HG03354 (cell line): ENCODE data around the gene PKD2L2.

Source experiments
- ATAC-seq: cut with Tn5 transposase; IDR thresholded peaks from one replicate; pipeline ENCODE4 v1.9.1; 2021; ENCODE audit warnings: mild to moderate bottlenecking; ENCODE audit not compliant: unreplicated experiment, poor library complexity, severe bottlenecking

The PKD2L2 gene

DNA sequence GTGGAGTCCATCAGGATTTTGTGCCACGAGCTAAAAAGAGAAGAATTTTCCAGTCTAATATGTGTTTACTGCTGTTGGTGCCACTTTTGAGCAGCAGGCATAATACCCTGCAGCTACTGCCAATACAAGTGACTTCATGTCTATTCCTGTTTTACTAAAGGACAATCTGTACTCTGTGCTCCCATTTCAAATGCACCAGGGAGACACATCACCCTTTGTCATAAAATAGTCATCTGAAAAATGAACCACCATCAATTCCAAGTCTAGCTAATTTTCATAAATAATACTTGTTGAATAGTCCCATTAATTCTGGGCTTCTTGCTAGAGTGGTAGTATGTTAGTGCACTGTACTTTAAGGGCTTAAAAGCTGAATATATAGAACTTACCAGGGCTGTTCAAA, 8.9 kb upstream of the PKD2L2 start:
- no peak for ATAC-seq

DNA sequence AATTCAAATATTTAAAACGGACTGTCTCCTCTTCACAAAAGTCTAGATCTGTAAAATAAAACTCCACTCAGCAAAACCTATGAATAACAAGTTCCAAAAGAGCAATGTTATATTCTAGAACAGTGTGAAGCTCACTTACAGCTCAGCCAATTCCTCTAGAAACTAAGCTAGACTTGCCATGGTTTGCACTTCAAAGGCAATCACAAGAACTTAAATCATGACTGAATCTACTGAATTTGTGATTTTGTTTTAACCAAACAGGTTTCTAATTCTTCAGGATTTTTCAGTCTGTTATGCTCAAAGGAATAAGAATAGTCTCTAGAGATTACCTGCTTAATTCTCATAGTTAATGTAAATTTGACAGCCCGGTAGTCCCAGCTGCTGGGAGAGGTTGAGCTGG, 1.4 kb upstream of the PKD2L2 start:
- ATAC-seq, result no peak

DNA sequence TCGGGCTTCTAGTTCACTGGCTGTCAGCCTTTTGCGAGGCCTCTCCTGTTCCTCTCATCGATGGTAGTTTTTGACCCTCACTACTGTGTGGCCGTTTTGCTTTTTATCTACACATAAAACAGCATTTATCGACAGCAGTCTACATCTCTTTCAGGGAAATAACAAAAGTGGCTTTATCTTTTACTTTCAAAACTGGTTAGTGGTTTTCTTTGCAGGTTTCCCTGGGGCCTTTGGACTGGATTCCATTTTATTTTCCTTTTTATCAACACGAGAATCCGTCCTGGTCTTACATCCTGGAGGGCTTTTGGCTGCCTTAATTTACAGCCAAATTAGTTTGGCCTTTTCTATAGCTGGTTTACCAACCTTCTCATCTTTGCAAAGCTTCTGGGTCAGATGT, 793 bp upstream of the PKD2L2 start:
- no peak for ATAC-seq

GRCh38 chr5:137890845-137891244, 1.6 kb downstream of the PKD2L2 start:
- ATAC-seq, result no peak

DNA sequence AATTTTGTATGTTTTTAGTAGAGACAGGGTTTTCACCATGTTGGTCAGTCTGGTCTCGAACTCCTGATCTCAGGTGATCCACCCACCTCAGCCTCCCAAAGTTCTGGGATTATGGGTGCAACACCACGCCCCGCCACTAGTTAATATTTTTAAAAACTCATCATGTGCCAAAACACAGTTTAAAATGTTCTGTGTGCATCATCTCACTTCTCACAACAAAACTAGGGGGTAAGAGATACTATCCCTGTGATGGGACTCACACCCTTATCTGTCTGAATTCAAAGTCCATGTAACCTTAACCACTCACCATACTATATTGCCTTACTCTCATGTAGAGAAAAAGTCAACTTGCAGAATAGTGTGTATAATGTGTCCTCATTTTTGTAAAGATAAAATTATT, 2.6 kb downstream of the PKD2L2 start:
- no peak for ATAC-seq

DNA sequence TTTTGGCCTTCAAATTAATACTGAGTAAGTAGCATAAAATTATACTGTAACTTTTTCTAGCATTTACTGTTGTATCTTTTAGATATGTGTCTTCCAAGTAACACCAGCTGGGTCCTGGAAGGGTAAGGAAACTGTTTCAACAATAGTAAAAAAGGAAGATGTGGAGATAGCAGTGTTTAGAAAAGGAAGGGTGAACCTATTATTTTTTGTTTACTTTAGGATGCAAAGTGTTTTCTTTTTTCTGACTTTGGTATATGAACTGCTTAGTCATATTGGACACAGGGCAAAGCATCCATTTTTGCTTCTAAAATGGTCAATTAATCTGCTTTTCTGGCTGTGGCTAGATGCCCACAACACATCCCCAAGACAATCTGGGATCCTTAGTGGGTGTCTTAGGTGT, 5.3 kb downstream of the PKD2L2 start:
- ATAC-seq, result no peak

GRCh38 chr5:137896560-137896959, 7.3 kb downstream of the PKD2L2 start:
- no peak for ATAC-seq

DNA sequence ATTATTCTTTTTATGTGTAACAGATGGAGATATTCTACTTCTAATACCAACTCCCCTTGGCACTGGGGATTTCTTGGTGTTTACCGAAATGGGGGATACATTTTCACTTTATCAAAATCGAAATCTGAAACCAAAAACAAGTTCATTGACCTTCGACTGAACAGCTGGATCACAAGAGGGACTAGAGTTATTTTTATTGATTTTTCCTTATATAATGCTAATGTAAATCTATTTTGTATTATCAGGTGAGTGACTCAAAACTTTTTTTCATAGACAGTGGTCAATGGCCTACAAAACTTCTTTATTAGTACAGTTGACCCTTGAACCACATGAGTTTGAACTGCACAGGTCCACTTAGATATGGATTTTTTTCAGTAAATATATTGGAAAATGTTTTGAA, 10.2 kb downstream of the PKD2L2 start:
- no peak for ATAC-seq

- no peak for ATAC-seq
Observed at GRCh38 chr5:137901011-137901817, 12.0 kb downstream of the PKD2L2 start.

DNA sequence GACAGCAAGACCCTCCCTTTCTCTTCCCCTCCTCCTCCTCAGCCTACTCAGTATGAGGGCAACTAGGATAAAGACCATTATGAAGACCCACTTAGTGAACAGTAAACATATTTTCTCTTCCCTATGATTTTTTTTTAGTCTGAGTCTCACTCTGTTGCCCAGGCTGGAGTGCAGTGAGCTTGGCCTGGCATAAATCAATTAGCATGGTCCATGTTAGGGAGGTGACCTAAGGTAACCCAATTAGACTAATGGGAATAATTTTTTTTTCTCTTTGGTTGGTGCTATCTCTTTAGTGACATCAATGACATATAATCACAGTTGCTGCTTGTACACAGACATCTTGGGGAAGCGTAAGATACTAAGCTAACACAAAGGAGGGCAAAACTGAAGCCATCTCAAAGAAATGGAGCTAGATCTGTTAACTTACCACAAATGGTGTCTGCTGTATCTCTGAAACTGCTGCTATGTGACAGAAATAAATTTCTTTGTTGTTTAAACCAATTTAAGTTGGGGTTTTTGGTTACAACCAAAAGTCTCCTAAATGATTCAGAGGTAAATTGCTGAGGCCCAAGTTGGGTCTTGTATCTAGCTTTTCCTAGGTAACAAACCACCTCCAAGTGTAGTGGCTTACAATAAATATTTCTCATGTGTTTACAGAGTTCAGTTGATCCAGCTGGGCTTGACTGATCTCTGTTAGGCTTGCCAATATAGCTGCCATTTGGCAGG, 13.3 kb downstream of the PKD2L2 start:
- ATAC-seq, result no peak

DNA sequence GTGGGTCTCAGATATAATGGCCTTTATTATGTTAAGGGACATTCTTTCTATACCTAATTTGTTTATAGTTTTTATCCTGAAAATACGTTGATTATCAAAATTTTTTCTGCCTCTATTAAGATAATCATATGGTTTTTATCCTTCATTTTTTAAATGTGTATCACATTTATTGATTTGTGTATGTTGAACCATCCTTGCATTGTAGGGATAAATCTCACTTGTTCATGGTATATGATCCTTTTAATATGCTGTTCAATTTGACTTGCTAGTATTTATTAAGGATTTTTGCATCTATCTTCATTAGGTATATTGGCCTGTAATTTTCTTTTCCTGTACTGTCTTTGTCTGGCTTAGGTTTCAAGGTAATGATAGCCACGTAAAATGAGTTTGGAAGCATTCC, 25.5 kb downstream of the PKD2L2 start:
- no peak for ATAC-seq

GRCh38 chr5:137916923-137917322, 27.7 kb downstream of the PKD2L2 start:
- ATAC-seq, result no peak

- ATAC-seq, result no peak
Observed at GRCh38 chr5:137921931-137922330, 32.7 kb downstream of the PKD2L2 start.

GRCh38 chr5:137923856-137924255, 34.6 kb downstream of the PKD2L2 start:
- ATAC-seq, result no peak

GRCh38 chr5:137932800-137933199, 43.5 kb downstream of the PKD2L2 start:
- ATAC-seq, result no peak

DNA sequence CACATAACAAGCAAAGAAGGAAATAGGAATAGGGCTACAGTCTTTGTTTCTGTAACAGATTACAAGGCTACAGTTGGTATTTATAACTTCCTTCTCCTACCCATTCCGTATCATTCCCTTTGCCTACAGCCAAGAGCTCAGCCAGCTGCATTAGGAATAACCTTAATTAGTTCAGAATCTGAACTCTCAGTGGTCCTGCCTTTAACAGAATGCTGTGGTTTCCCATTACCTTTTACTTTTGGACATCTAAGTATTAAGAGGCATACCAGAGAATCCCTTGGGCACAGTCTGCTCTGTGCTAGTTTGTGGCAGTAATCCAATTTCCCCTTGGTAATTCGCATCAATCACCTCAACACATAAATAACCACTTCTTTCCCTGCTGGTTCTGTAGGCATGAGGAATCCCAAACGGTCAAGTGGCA, 44.2 kb downstream of the PKD2L2 start:
- no peak for ATAC-seq

DNA sequence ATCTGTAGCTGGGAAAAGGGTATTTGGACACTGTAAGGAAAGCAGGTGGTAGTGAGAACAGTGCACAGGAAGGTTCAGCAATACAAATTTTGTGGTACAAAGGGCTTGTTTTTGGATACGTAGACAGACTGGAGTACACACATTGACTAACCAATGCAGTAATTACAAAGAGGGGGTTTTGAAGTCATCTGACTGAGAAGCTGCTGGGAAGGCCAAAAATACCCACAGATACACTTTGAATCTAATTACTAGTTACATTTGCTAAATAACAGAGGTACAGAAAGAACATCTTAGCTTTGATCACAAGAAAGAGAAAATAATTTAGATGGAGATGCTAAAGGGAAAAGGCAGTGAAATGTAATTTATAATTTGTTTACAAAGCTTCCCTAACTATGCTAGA, 45.9 kb downstream of the PKD2L2 start:
- ATAC-seq, result no peak

DNA sequence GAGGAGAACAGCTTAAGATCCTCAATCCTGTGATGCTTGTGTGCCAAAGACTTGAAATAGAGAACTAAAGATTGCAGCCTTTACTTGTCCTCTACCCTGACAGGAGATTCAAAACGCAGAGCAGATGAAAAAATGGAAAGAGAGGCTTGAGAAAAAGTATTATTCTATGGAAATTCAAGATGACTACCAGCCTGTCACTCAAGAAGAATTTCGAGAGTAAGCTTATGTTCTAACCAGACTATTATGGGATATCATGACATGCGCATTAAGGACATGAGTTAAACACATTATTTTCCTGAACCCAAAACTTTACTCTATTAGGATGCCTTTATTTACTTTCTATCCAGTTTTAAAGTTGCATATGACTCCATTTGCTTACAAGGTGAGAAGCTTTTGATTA, 46.4 kb downstream of the PKD2L2 start:
- ATAC-seq, result no peak

DNA sequence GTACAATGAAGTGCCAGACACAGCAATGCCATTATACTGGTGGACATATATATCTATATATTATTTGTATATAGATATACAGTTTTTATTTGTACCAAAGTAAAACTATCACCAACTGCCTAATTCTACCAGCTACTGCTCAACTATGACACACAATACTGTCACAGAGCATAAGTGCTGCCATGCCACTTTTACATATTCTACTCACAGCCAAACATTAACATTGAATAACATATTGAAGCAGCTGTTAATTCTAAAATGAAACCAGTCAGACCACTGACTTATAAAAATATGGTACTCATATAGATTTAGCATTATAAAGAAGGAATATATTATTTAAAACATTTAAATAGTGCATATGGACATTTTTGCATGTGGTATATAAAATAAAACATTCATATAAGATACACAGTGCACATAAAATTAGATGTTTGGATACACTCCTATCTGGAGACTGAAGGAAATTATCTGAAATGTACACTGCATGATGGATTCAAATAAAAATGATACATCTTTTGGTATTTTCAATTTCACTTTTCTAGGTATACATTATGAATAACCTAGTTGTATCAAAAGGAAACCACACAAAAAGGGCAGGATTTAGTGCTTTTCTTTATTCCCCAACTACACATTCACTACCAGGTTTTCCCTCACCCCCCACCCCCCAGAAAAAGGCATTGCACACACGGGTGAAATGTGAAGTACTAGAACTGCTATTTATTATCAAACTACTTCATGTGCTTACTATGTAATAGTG, 48.9 kb downstream of the PKD2L2 start:
- ATAC-seq, result no peak

- ATAC-seq, result no peak
Observed at GRCh38 chr5:137938751-137939143, 49.5 kb downstream of the PKD2L2 start.

DNA sequence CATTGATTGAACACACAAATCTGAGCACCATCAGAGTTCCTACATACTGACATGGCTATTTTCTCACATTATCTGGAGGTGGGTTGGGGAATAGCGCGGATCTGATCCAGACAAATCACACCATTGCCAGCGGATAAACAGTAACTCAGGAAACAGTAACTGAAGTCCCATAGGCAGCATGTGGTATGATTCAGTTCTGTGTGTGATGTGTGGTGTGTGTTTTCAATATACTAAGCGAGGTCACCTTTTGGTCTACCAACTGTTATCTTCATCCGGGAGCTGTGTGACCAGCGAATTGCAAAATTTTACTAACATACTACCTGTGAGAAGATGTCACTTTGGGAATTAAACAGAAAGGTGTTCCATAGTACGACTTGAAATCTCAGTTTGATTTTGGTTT, 50.1 kb downstream of the PKD2L2 start:
- ATAC-seq, result no peak
